IMR-90 (cell line): ENCODE data around the gene RAB3C. TPM values are rescaled to one million over a fixed set of nuclear protein-coding genes. Genes with fewer than 3 reads are reported as not detected.

Source experiments
- ATAC-seq: fragments of 200-7000 bp; cut with Tn5 transposase; 2 replicates; pipeline ENCODE4 v1.9.1; 2020; ENCODE audit warnings: low read depth, mild to moderate bottlenecking, moderate library complexity
- BruUV-seq: library from RNA; stranded (reverse); fragments of 400-500 nt; replicated peaks from 2 replicates; lab custom pipeline; 2021; lab: Mats Ljungman, UMichigan
- CTCF ChIA-PET: fragments of 300-600 bp; formaldehyde crosslinking; extraction: SDS; loops from one replicate; lab custom pipeline; 2021; ENCODE audit warnings: antibody characterized with exemption; lab: Yijun Ruan, JAX
- POLR2A ChIA-PET: fragments of 300-600 bp; sonication (Branson Sonifier 250); formaldehyde crosslinking; loops from one replicate; lab custom pipeline; 2022; ENCODE audit warnings: antibody characterized with exemption; ENCODE audit not compliant: unreplicated experiment; lab: Charles Lee
- DNase-seq: peaks from one replicate; pipeline ENCODE4 v3.0.0; 2013
- H2AFZ ChIP-seq: replicated peaks from 2 replicates; pipeline ENCODE3; 2013; ENCODE audit warnings: low read length, mild to moderate bottlenecking; ENCODE audit not compliant: poor library complexity
- H2AK5ac ChIP-seq: 2 replicates; pipeline ENCODE4 v1.6.1; 2013; ENCODE audit warnings: low read depth, low read length, inconsistent platforms
- H2AK9ac ChIP-seq: replicated peaks from 2 replicates; pipeline ENCODE3; 2013; ENCODE audit warnings: mild to moderate bottlenecking, low read depth, low read length, moderate library complexity; ENCODE audit not compliant: poor library complexity
- H2BK120ac ChIP-seq: 2 replicates; pipeline ENCODE4 v1.6.1; 2013; ENCODE audit warnings: low read depth, low read length, inconsistent platforms
- H2BK15ac ChIP-seq: 3 replicates; pipeline ENCODE4 v1.6.1; 2013; ENCODE audit warnings: low read depth, low read length, inconsistent platforms
- H2BK20ac ChIP-seq: 2 replicates; pipeline ENCODE4 v1.6.1; 2013; ENCODE audit warnings: low read depth, mild to moderate bottlenecking, inconsistent platforms, low read length, moderate library complexity
- H2BK5ac ChIP-seq: 2 replicates; pipeline ENCODE4 v1.6.1; 2013; ENCODE audit warnings: mild to moderate bottlenecking, low read depth, low read length, inconsistent platforms; ENCODE audit not compliant: poor library complexity, severe bottlenecking
- H3K14ac ChIP-seq: replicated peaks from 2 replicates; pipeline ENCODE4 v1.6.1; 2013; ENCODE audit warnings: low read depth, low read length, inconsistent platforms
- H3K18ac ChIP-seq: 2 replicates; pipeline ENCODE4 v1.6.1; 2013; ENCODE audit warnings: low read depth, low read length, control low read depth
- H3K23ac ChIP-seq: 2 replicates; pipeline ENCODE4 v1.6.1; 2013; ENCODE audit warnings: low read depth, low read length, inconsistent platforms
- H3K27ac ChIP-seq: 2 replicates; pipeline ENCODE4 v1.5.1; 2013; ENCODE audit warnings: mild to moderate bottlenecking, control low read depth, low read length; ENCODE audit not compliant: insufficient read depth
- H3K27me3 ChIP-seq: 2 replicates; pipeline ENCODE4 v1.6.1; 2013; ENCODE audit warnings: low read length; ENCODE audit not compliant: control insufficient read depth, insufficient read depth
- H3K36me3 ChIP-seq: 2 replicates; pipeline ENCODE4 v1.6.1; 2013; ENCODE audit warnings: low read length, mixed read lengths; ENCODE audit not compliant: control insufficient read depth, insufficient read depth
- H3K4ac ChIP-seq: 2 replicates; pipeline ENCODE4 v1.6.1; 2013; ENCODE audit warnings: low read depth, low read length, inconsistent platforms
- H3K4me1 ChIP-seq: 2 replicates; pipeline ENCODE4 v1.6.1; 2013; ENCODE audit warnings: low read length, mixed read lengths; ENCODE audit not compliant: control insufficient read depth, insufficient read depth
- H3K4me2 ChIP-seq: 2 replicates; pipeline ENCODE4 v1.6.1; 2013; ENCODE audit warnings: low read depth, mild to moderate bottlenecking, control low read depth, low read length, moderate library complexity
- H3K4me3 ChIP-seq: 2 replicates; pipeline ENCODE4 v1.5.1; 2013; ENCODE audit warnings: low read depth, mild to moderate bottlenecking, control low read depth, low read length, moderate library complexity; ENCODE audit not compliant: insufficient read depth
- H3K56ac ChIP-seq: 2 replicates; pipeline ENCODE4 v1.6.1; 2013; ENCODE audit warnings: low read length, inconsistent platforms; ENCODE audit not compliant: insufficient read depth; ENCODE audit errors: extremely low read depth
- H3K79me1 ChIP-seq, 2 experiments: 2 replicates each; pipeline ENCODE4 v1.6.1; 2013; ENCODE audit warnings: low read length in 2 of 2, inconsistent platforms in 1 of 2, low read depth in 1 of 2
- H3K9ac ChIP-seq: 2 replicates; pipeline ENCODE4 v1.6.1; 2013; ENCODE audit warnings: low read depth, low read length, control low read depth
- H3K9me1 ChIP-seq: 2 replicates; pipeline ENCODE4 v1.6.1; 2013; ENCODE audit warnings: low read length, inconsistent platforms; ENCODE audit not compliant: insufficient read depth
- H3K9me3 ChIP-seq: 2 replicates; pipeline ENCODE4 v1.6.1; 2013; ENCODE audit warnings: low read length; ENCODE audit not compliant: control insufficient read depth, insufficient read depth
- H4K20me1 ChIP-seq: 2 replicates; pipeline ENCODE4 v1.6.1; 2013; ENCODE audit warnings: low read length, inconsistent platforms; ENCODE audit not compliant: insufficient read depth
- H4K5ac ChIP-seq: 2 replicates; pipeline ENCODE4 v1.6.1; 2013; ENCODE audit warnings: mild to moderate bottlenecking, low read depth, low read length, control low read depth
- H4K8ac ChIP-seq, 2 experiments: 2 replicates each; pipeline ENCODE4 v1.6.1; 2013; ENCODE audit warnings: low read depth in 2 of 2, low read length in 2 of 2, control low read depth in 1 of 2, inconsistent platforms in 1 of 2
- H4K91ac ChIP-seq: 2 replicates; pipeline ENCODE4 v1.6.1; 2013; ENCODE audit warnings: low read depth, low read length, inconsistent platforms; ENCODE audit not compliant: insufficient read depth
- CTCF ChIP-seq: conservative IDR thresholded peaks from 2 replicates; pipeline ENCODE4 v1.5.1; 2012; ENCODE audit warnings: mild to moderate bottlenecking, low read depth, low read length, improper control_type of control experiment
- ELK1 ChIP-seq: fragments of 150-350 bp; IDR thresholded peaks from 2 replicates; pipeline ENCODE4 v1.6.1; 2016; ENCODE audit warnings: low read depth, mild to moderate bottlenecking, low read length, moderate library complexity, borderline replicate concordance
- FOS ChIP-seq: fragments of 150-350 bp; IDR thresholded peaks from 2 replicates; pipeline ENCODE4 v1.6.1; 2016; ENCODE audit warnings: low read depth, low read length
- MXI1 ChIP-seq: IDR thresholded peaks from 2 replicates; pipeline ENCODE4 v1.6.1; 2012; ENCODE audit warnings: low read depth, mild to moderate bottlenecking, low read length, moderate library complexity, borderline replicate concordance
- NFE2L2 ChIP-seq: fragments of 150-350 bp; IDR thresholded peaks from 2 replicates; pipeline ENCODE4 v1.6.1; 2016; ENCODE audit warnings: low read depth, mild to moderate bottlenecking, low read length
- RAD21 ChIP-seq: IDR thresholded peaks from 2 replicates; pipeline ENCODE4 v1.6.1; 2012; ENCODE audit warnings: low read length, improper control_type of control experiment
- USF2 ChIP-seq: fragments of 150-350 bp; IDR thresholded peaks from 2 replicates; pipeline ENCODE4 v1.6.1; 2017; ENCODE audit warnings: mild to moderate bottlenecking, antibody characterized with exemption, low read length, low read depth
- dilution Hi-C: fragments of 300-500 bp; cut with HindIII; formaldehyde crosslinking; loops from one replicate; pipeline ENCODE4 v1.14.3; 2018; ENCODE audit warnings: low sequenced_read_pairs; ENCODE audit not compliant: unreplicated experiment
- in situ Hi-C: fragments of 300-500 bp; cut with MboI; formaldehyde crosslinking; loops from 3 replicates; pipeline ENCODE4 v1.14.3; 2019; ENCODE audit warnings: low sequenced_read_pairs, inconsistent platforms, mixed read lengths
- intact Hi-C: fragments of 100-400 bp; cut with micrococcal nuclease; formaldehyde crosslinking; loops from 2 replicates; pipeline ENCODE4 v1.10.0; 2022
- polyA plus RNA-seq, 3 experiments: library from polyadenylated mRNA; depleted of rRNA; stranded (reverse); fragments of >200 nt; gene quantifications; 2 replicates each; pipeline ENCODE4 v1.2.3, GENCODE V29; 2012; ENCODE audit warnings: low replicate concordance in 1 of 3
- total RNA-seq: library from RNA; depleted of rRNA; stranded (reverse); fragments of >200 nt; gene quantifications from 2 replicates; pipeline ENCODE4 v1.2.3, GENCODE V29; 2012

The RAB3C gene
- total and polyA plus RNA-seq, 2 of the 4 experiments (the other 2 are of a cell fraction) = not detected

DNA sequence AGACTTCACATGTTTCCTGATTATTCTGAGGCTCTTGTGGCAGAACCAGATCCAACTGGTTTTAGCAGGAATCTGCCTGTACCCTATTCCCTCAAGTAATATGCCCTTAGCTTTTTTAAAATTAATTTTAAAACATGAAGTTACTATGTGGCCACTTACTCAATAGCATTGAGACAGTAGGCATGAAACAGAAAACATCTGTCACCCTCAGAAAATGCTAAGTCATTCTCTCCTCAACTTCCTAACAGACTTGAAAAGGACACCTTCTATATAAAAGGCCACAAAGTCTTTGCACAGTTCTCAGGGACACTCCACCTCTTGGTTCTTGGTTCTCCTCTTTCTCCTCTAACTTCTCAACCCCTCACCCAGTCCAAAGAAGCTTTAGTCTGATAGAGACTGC, 277.8 kb downstream of the RAB3C start:
- Histone ChIP-seq H3K4me3 (no peak overlapping the region), H4K20me1 (no peaks in the 10 kb centered on the region), H4K91ac (no peak overlapping the region), H3K9me1 (no peaks in the 10 kb centered on the region), H3K79me1 (no peaks in the 10 kb centered on the region), H3K27me3 (peaks cover 5% of the 10 kb centered on the region), H2BK120ac (no peak overlapping the region), H3K9me3 (no peaks in the 10 kb centered on the region), H3K4ac (no peak overlapping the region), H3K23ac (no peak overlapping the region), H3K4me1 (no peaks in the 10 kb centered on the region), H3K36me3 (no peaks in the 10 kb centered on the region), H2AK5ac (no peak overlapping the region), H4K5ac (no peak overlapping the region), H2BK20ac (no peak overlapping the region), H3K14ac (no peak overlapping the region), H3K9ac (no peak overlapping the region), H2AFZ (no peak overlapping the region), H2BK5ac (no peak overlapping the region), H2AK9ac (no peak overlapping the region), H3K4me2 (no peak overlapping the region), H3K18ac (no peak overlapping the region), H2BK15ac (no peak overlapping the region), H3K56ac (no peak overlapping the region), H3K27ac (no peak overlapping the region), H4K8ac (no peak overlapping the region)
- no peak for TF ChIP-seq MXI1
- TF ChIP-seq CTCF = no peak
- no peak for TF ChIP-seq ELK1
- no peak for TF ChIP-seq FOS
- peak; percentile 64 for TF ChIP-seq NFE2L2
- TF ChIP-seq USF2 = no peak
- no peak for TF ChIP-seq RAD21
- no peak for ATAC-seq
- POLR2A ChIA-PET = no interaction called here
- intact Hi-C loops (no loop called here), dilution Hi-C loops (no loop called here), in situ Hi-C loops (no loop called here)
- BruUV-seq = no TSS peak
- no peak for DNase-seq
- CTCF ChIA-PET = no interaction called here
